ENCODE data around the gene ETDB. TPM values are rescaled to one million over a fixed set of nuclear protein-coding genes. Genes with fewer than 3 reads are reported as not detected.

ETDB gene
- total and polyA plus RNA-seq, 9 donors = not detected

- DNase-seq = no peak
- H3K36me3 ChIP-seq = no peaks in the 10 kb centered on the region
- H3K4me1 ChIP-seq (ENCODE audit: insufficient read depth) = no peaks in the 10 kb centered on the region
- no peak for TF ChIP-seq POLR2A (IDR thresholded peaks at IDR 0.05)
- TF ChIP-seq EP300 (IDR thresholded peaks at IDR 0.05) = no peak
- no peak for TF ChIP-seq CTCF (IDR thresholded peaks at IDR 0.05)
- intact Hi-C loops (cut with DNase I) = no loop called here
- no peaks in the 10 kb centered on the region for H3K27me3 ChIP-seq
- 65 to 81% (median 79%) methylated on average over 5 of the region's 5 CpGs for WGBS, 3 donors
- H3K27ac ChIP-seq = no peak overlapping the region
- H3K9me3 ChIP-seq = no peaks in the 10 kb centered on the region
- H3K4me3 ChIP-seq = no peak overlapping the region
Measured at GRCh38 chrX:135095715-135096114, 24.6 kb downstream of the ETDB start.

- intact Hi-C loops (cut with DNase I) = no loop called here
- Histone ChIP-seq H3K27ac (no peak overlapping the region), H3K4me1 (ENCODE audit: insufficient read depth) (no peaks in the 10 kb centered on the region), H3K4me3 (no peak overlapping the region), H3K27me3 (no peaks in the 10 kb centered on the region), H3K9me3 (no peaks in the 10 kb centered on the region), H3K36me3 (no peaks in the 10 kb centered on the region)
- DNase-seq = no peak
- TF ChIP-seq CTCF (IDR thresholded peaks at IDR 0.05) (no peak), EP300 (IDR thresholded peaks at IDR 0.05) (no peak), POLR2A (IDR thresholded peaks at IDR 0.05) (no peak)
- WGBS, 3 donors = 57 to 74% (median 66%) methylated on average over 6 of the region's 6 CpGs
Measured at GRCh38 chrX:135094726-135095125, 25.6 kb downstream of the ETDB start.

- Histone ChIP-seq H3K27ac (no peak overlapping the region), H3K36me3 (no peaks in the 10 kb centered on the region), H3K27me3 (no peaks in the 10 kb centered on the region), H3K9me3 (no peaks in the 10 kb centered on the region), H3K4me3 (no peak overlapping the region), H3K4me1 (ENCODE audit: insufficient read depth) (no peaks in the 10 kb centered on the region)
- TF ChIP-seq EP300 (IDR thresholded peaks at IDR 0.05) = no peak
- no peak for TF ChIP-seq CTCF (IDR thresholded peaks at IDR 0.05)
- no peak for TF ChIP-seq POLR2A (IDR thresholded peaks at IDR 0.05)
- no peak for DNase-seq
- intact Hi-C loops (cut with DNase I) = loop anchor here in 1 of 4 donors (5.0 kb wide), 1 partner anchor 127 kb away; no protein-coding TSS in a partner anchor
- 73 to 86% (median 77%) methylated on average over 3 of the region's 3 CpGs for WGBS, 3 donors
Measured at GRCh38 chrX:135089126-135089525, 31.2 kb downstream of the ETDB start.

GRCh38 chrX:135087867-135088266 is 32.5 kb downstream of the ETDB start:
- intact Hi-C loops (cut with DNase I) = loop anchor here in 1 of 4 donors (5.0 kb wide), 1 partner anchor 126 kb away; no protein-coding TSS in a partner anchor
- no peaks in the 10 kb centered on the region for H3K9me3 ChIP-seq
- no peak overlapping the region for H3K27ac ChIP-seq
- no peak for DNase-seq
- H3K4me1 ChIP-seq (ENCODE audit: insufficient read depth) = no peaks in the 10 kb centered on the region
- TF ChIP-seq CTCF (IDR thresholded peaks at IDR 0.05) (no peak), POLR2A (IDR thresholded peaks at IDR 0.05) (no peak), EP300 (IDR thresholded peaks at IDR 0.05) (no peak)
- H3K36me3 ChIP-seq = no peaks in the 10 kb centered on the region
- WGBS, 3 donors = 58 to 85% (median 65%) methylated on average over 3 of the region's 3 CpGs
- no peak overlapping the region for H3K4me3 ChIP-seq
- no peaks in the 10 kb centered on the region for H3K27me3 ChIP-seq
